ENCODE results near the gene KCNH6.

The KCNH6 gene

GRCh38 chr17:63540590-63540989 is 17.4 kb downstream of the KCNH6 start:
- Histone ChIP-seq H3K9me3 (no peaks in the 10 kb centered on the region), H3K9ac (no peak overlapping the region), H3K4me1 (peaks cover 25% of the 10 kb centered on the region), H3K27me3 (peaks cover 21% of the 10 kb centered on the region), H3K4me3 (no peak overlapping the region), H4K20me1 (no peaks in the 10 kb centered on the region), H3K4me2 (peak overlapping the region; percentile 55), H3K27ac (no peak overlapping the region), H3K36me3 (no peaks in the 10 kb centered on the region)
- TF ChIP-seq Cebpa-rat (IDR thresholded peaks at IDR 0.05) = no peak

DNA sequence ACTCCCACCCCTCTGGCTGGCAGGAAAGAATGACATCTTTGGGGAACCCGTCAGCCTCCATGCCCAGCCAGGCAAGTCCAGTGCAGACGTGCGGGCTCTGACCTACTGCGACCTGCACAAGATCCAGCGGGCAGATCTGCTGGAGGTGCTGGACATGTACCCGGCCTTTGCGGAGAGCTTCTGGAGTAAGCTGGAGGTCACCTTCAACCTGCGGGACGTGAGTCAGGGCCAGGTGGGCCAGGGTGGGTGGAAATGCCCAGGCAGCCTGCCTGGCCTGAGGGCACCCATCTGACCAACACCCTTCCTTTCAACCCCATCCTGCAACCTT is 19.0 kb downstream of the KCNH6 start:
- H3K4me3 ChIP-seq = no peak overlapping the region

GRCh38 chr17:63542942-63543821 is 20.0 kb downstream of the KCNH6 start:
- H3K9ac ChIP-seq = peak overlapping the region; percentile 10; the same call in 1 of the 2 replicates
- H3K36me3 ChIP-seq = no peaks in the 10 kb centered on the region
- H3K27ac ChIP-seq = peak overlapping the region; percentile 53
- H3K4me3 ChIP-seq = no peak overlapping the region
- H3K4me2 ChIP-seq = peak overlapping the region; percentile 33; the same call in 1 of the 2 replicates
- H3K9me3 ChIP-seq = no peaks in the 10 kb centered on the region
- H3K4me1 ChIP-seq = peaks cover 25% of the 10 kb centered on the region
- H3K27me3 ChIP-seq = peaks cover 15% of the 10 kb centered on the region
- TF ChIP-seq Cebpa-rat (IDR thresholded peaks at IDR 0.05) = no peak
- no peaks in the 10 kb centered on the region for H4K20me1 ChIP-seq

More for the DNA sequence above, 19.0 kb downstream of the KCNH6 start:
- H3K27me3 ChIP-seq = peaks cover 21% of the 10 kb centered on the region
- TF ChIP-seq Cebpa-rat (IDR thresholded peaks at IDR 0.05) = no peak
- no peaks in the 10 kb centered on the region for H4K20me1 ChIP-seq
- peaks cover 25% of the 10 kb centered on the region for H3K4me1 ChIP-seq
- no peak overlapping the region for H3K4me2 ChIP-seq
- no peak overlapping the region for H3K9ac ChIP-seq
- H3K9me3 ChIP-seq = no peaks in the 10 kb centered on the region
- no peak overlapping the region; the same call in 1 of the 2 replicates for H3K27ac ChIP-seq
- no peaks in the 10 kb centered on the region for H3K36me3 ChIP-seq

GRCh38 chr17:63543822-63544420 is 20.8 kb downstream of the KCNH6 start:
- peak overlapping the region; percentile 33 for H3K4me2 ChIP-seq
- no peak for TF ChIP-seq Cebpa-rat (IDR thresholded peaks at IDR 0.05)

GRCh38 chr17:63544467-63545301 is 21.5 kb downstream of the KCNH6 start:
- Histone ChIP-seq H3K9me3 (no peaks in the 10 kb centered on the region), H3K27ac (no peak overlapping the region), H3K4me3 (no peak overlapping the region), H3K9ac (no peak overlapping the region), H3K27me3 (no peaks in the 10 kb centered on the region; the same call in 1 of the 2 replicates), H4K20me1 (no peaks in the 10 kb centered on the region), H3K4me1 (peaks cover 36% of the 10 kb centered on the region), H3K4me2 (peak overlapping the region; percentile 33; the same call in 1 of the 2 replicates), H3K36me3 (no peaks in the 10 kb centered on the region)
- no peak for TF ChIP-seq Cebpa-rat (IDR thresholded peaks at IDR 0.05)

More at GRCh38 chr17:63543822-63544420, 20.8 kb downstream of the KCNH6 start:
- Histone ChIP-seq H3K36me3 (no peaks in the 10 kb centered on the region), H3K4me3 (no peak overlapping the region), H3K27me3 (peaks cover 7% of the 10 kb centered on the region), H3K27ac (peak overlapping the region; percentile 53), H3K9me3 (no peaks in the 10 kb centered on the region), H4K20me1 (no peaks in the 10 kb centered on the region), H3K9ac (peak overlapping the region; percentile 10; the same call in 1 of the 2 replicates), H3K4me1 (peaks cover 30% of the 10 kb centered on the region)

DNA sequence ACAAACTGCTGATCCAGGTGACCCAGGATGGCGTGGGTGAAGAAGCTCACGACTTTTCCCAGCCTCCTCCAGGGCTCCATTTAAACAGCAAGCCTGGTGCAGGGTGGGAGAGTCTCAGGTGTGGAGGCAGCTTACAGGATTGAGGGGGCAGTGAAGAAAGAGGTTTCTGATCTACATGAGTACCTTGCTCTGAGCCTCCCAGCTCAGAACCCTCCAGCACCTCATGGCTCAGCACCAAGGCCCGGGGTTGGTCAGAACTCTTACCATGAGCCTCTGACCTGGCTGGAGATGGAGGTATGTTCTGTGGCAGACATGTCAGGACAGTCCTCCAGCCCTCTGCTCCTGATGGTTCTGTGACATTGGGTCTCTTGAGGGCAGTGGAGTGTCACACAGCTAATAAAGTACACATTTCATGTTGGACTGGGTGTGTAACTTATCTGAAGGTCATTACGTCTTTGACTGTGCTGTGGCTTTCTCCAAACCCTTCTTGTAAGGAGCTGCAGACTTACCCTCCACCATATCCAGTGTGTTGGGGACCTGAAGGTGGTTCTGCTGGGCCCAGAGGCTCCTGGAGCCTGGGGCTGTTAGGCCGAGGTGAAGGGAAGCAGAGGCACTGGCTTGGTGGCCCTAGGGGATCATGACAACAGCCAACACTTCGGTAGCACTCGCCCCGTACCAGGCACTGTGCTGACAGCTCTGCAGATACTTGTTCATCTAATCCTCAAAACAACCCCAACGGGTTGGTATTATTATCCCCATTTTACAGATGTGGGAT is 23.3 kb downstream of the KCNH6 start:
- no peak overlapping the region for H3K4me2 ChIP-seq
- H3K36me3 ChIP-seq = no peaks in the 10 kb centered on the region
- TF ChIP-seq Cebpa-rat (IDR thresholded peaks at IDR 0.05) = no peak
- H3K9ac ChIP-seq = no peak overlapping the region
- H4K20me1 ChIP-seq = peaks cover 10% of the 10 kb centered on the region
- no peak overlapping the region for H3K27ac ChIP-seq
- H3K4me3 ChIP-seq = no peak overlapping the region
- peaks cover 26% of the 10 kb centered on the region for H3K4me1 ChIP-seq
- no peaks in the 10 kb centered on the region for H3K9me3 ChIP-seq
- H3K27me3 ChIP-seq = no peaks in the 10 kb centered on the region

GRCh38 chr17:63547083-63547523 is 23.9 kb downstream of the KCNH6 start:
- H3K4me2 ChIP-seq = no peak overlapping the region
- H3K9ac ChIP-seq = no peak overlapping the region
- H4K20me1 ChIP-seq = peaks cover 16% of the 10 kb centered on the region
- no peak overlapping the region for H3K4me3 ChIP-seq
- no peak for TF ChIP-seq Cebpa-rat (IDR thresholded peaks at IDR 0.05)
- peaks cover 30% of the 10 kb centered on the region for H3K4me1 ChIP-seq
- no peak overlapping the region for H3K27ac ChIP-seq
- H3K9me3 ChIP-seq = no peaks in the 10 kb centered on the region
- no peaks in the 10 kb centered on the region for H3K36me3 ChIP-seq
- no peaks in the 10 kb centered on the region for H3K27me3 ChIP-seq

DNA sequence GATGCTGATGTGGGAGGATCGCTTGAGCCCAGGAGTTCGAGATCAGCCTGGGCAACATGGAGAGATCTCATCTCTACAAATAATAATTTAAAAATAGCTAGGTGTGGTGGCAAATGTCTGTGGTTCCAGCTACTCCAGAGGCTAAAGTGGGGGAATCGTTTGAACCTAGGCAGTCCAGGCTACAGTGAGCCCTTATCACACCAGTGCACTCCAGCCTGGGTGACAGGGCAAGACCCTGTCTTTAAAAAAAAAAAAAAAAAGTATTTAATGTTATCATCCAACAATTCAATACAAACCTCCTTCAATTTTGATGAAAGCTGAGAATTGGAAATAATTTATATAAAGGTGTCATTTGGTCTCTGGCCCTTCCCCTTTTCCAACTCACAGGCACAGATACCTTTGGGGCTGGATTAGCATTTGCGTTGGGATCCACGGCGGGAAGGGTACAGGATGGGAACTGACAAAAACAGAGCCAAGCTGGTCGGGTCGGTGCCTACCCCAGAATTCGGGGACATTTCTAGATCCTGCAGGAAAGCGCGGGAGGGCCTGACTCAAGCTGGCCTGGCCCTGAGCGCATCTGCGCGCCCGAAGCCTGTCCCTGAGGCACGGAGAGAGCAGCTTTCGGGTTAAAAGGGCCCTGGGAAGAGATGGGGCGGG is 26.3 kb downstream of the KCNH6 start:
- H3K9ac ChIP-seq = peak overlapping the region; percentile 80
- no peak for TF ChIP-seq Cebpa-rat (IDR thresholded peaks at IDR 0.05)
- peak overlapping the region; percentile 97 for H3K4me3 ChIP-seq
- H3K4me2 ChIP-seq = peak overlapping the region; percentile 92
- peaks cover 12% of the 10 kb centered on the region for H3K36me3 ChIP-seq
- no peaks in the 10 kb centered on the region for H3K9me3 ChIP-seq
- H3K27me3 ChIP-seq = no peaks in the 10 kb centered on the region
- peaks cover 38% of the 10 kb centered on the region for H3K4me1 ChIP-seq
- peak overlapping the region; percentile 86 for H3K27ac ChIP-seq
- peaks cover 39% of the 10 kb centered on the region for H4K20me1 ChIP-seq
